Astrocyte (in vitro differentiated cells and primary cell): ENCODE data around the gene FAM47E. TPM values are rescaled to one million over a fixed set of nuclear protein-coding genes. Genes with fewer than 3 reads are reported as not detected.
"Not testable (repeated sequence)": the region's sequence is repeated elsewhere in the genome, so short reads cannot be mapped to it uniquely, and the experiment has no call there.

Experiments used
- DNase-seq: peaks from one replicate; pipeline ENCODE4 v3.0.0-alpha.2; 2010; ENCODE audit warnings: low read depth
- FAIRE-seq: peaks from 2 replicates; lab custom pipeline; 2011; peaks lifted over from hg19 to GRCh38; lab: Jason Lieb, UNC
- H2AFZ ChIP-seq: 2 replicates; pipeline ENCODE4 v1.6.0; 2012; ENCODE audit warnings: low read depth, low read length, inconsistent platforms
- H3K27ac ChIP-seq: 2 replicates; pipeline ENCODE4 v1.5.1; 2011; ENCODE audit warnings: low read depth, low read length, inconsistent platforms
- H3K27me3 ChIP-seq: 2 replicates; pipeline ENCODE4 v1.6.0; 2011; ENCODE audit warnings: low read length, inconsistent platforms; ENCODE audit not compliant: insufficient read depth
- H3K36me3 ChIP-seq: 2 replicates; pipeline ENCODE4 v1.5.1; 2011; ENCODE audit warnings: low read length, inconsistent platforms; ENCODE audit not compliant: insufficient read depth
- H3K4me1 ChIP-seq: 2 replicates; pipeline ENCODE4 v1.5.1; 2011; ENCODE audit warnings: low read length, inconsistent platforms; ENCODE audit not compliant: insufficient read depth
- H3K4me2 ChIP-seq: 2 replicates; pipeline ENCODE4 v1.6.0; 2012; ENCODE audit warnings: low read length, inconsistent platforms
- H3K4me3 ChIP-seq: 2 replicates; pipeline ENCODE4 v1.5.1; 2011; ENCODE audit warnings: low read depth, mild to moderate bottlenecking, low read length, inconsistent platforms; ENCODE audit not compliant: insufficient read depth
- H3K79me2 ChIP-seq: 2 replicates; pipeline ENCODE4 v1.6.0; 2012; ENCODE audit warnings: mild to moderate bottlenecking, low read length, inconsistent platforms; ENCODE audit not compliant: insufficient read depth
- H3K9ac ChIP-seq: 2 replicates; pipeline ENCODE4 v1.6.0; 2012; ENCODE audit warnings: mild to moderate bottlenecking, low read length, inconsistent platforms
- H3K9me3 ChIP-seq: 2 replicates; pipeline ENCODE4 v1.5.1; 2012; ENCODE audit warnings: low read depth, mild to moderate bottlenecking, low read length, inconsistent platforms; ENCODE audit not compliant: insufficient read depth
- H4K20me1 ChIP-seq: 2 replicates; pipeline ENCODE4 v1.6.0; 2012; ENCODE audit warnings: low read length, inconsistent platforms; ENCODE audit not compliant: insufficient read depth
- H3K27ac Mint-ChIP-seq: one replicate; pipeline ENCODE4 v1.8.0; 2021; ENCODE audit warnings: mild to moderate bottlenecking, mixed read lengths; ENCODE audit not compliant: unreplicated experiment
- H3K27me3 Mint-ChIP-seq: one replicate; pipeline ENCODE4 v1.8.0; 2021; ENCODE audit warnings: low read depth, mixed read lengths; ENCODE audit not compliant: unreplicated experiment
- H3K36me3 Mint-ChIP-seq: one replicate; pipeline ENCODE4 v1.8.0; 2021; ENCODE audit warnings: low read depth, mixed read lengths; ENCODE audit not compliant: unreplicated experiment
- H3K4me1 Mint-ChIP-seq: one replicate; pipeline ENCODE4 v1.8.0; 2021; ENCODE audit warnings: low read depth, mixed read lengths; ENCODE audit not compliant: unreplicated experiment
- H3K4me3 Mint-ChIP-seq: one replicate; pipeline ENCODE4 v1.8.0; 2021; ENCODE audit warnings: mild to moderate bottlenecking, moderate library complexity, mixed read lengths; ENCODE audit not compliant: unreplicated experiment
- H3K9me3 Mint-ChIP-seq: one replicate; pipeline ENCODE4 v1.8.0; 2021; ENCODE audit warnings: mild to moderate bottlenecking, mixed read lengths; ENCODE audit not compliant: unreplicated experiment
- EZH2 ChIP-seq: IDR thresholded peaks from 2 replicates; pipeline ENCODE4 v1.6.1; 2012; ENCODE audit warnings: mild to moderate bottlenecking, low read length, inconsistent platforms; ENCODE audit not compliant: insufficient read depth
- total RNA-seq: library from RNA; stranded (reverse); gene quantifications from 2 replicates; pipeline ENCODE4 v1.2.1, GENCODE V29; 2021
- TF ChIP-seq, protein P1 (sequence below): IDR thresholded peaks from 2 replicates; pipeline ENCODE4 v1.5.1; 2011; ENCODE audit warnings: low read depth, mild to moderate bottlenecking, inconsistent platforms, low read length, moderate library complexity; ENCODE audit not compliant: insufficient read depth

Gene FAM47E
- total RNA-seq, 1 donor from 2014 or later: 0.54 TPM

DNA sequence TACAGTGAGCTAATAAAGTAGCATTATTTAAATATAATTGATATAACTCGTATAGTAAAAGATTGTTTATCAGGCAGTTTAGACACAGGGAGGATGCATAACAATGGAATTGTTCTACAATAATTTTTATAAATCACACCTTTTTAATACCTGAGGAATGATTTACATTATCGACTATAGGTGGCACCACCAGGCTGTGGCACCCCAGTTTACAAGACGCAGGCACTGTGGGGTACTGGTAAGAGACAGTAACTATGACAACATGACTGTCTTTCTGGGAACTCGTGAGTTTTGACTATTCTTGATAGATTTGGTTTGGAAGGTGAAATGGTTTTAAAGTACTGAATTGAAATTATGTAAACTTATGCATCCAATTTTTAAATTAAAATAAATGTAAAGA, 27.9 kb downstream of the FAM47E start:
- no peak overlapping the region for H3K4me3 Mint-ChIP-seq
- Histone ChIP-seq H3K27ac (no peak overlapping the region), H3K36me3 (no peaks in the 10 kb centered on the region), H3K27me3 (peaks cover 4% of the 10 kb centered on the region), H3K4me1 (no peaks in the 10 kb centered on the region), H4K20me1 (no peaks in the 10 kb centered on the region), H3K9me3 (no peaks in the 10 kb centered on the region), H3K9ac (no peak overlapping the region), H3K4me2 (no peak overlapping the region), H3K79me2 (no peaks in the 10 kb centered on the region), H2AFZ (no peak overlapping the region), H3K4me3 (no peak overlapping the region)
- H3K27ac Mint-ChIP-seq: no peak overlapping the region
- FAIRE-seq (no peak), DNase-seq (no peak)
- TF ChIP-seq EZH2: no peak
- TF ChIP-seq, protein P1, sequence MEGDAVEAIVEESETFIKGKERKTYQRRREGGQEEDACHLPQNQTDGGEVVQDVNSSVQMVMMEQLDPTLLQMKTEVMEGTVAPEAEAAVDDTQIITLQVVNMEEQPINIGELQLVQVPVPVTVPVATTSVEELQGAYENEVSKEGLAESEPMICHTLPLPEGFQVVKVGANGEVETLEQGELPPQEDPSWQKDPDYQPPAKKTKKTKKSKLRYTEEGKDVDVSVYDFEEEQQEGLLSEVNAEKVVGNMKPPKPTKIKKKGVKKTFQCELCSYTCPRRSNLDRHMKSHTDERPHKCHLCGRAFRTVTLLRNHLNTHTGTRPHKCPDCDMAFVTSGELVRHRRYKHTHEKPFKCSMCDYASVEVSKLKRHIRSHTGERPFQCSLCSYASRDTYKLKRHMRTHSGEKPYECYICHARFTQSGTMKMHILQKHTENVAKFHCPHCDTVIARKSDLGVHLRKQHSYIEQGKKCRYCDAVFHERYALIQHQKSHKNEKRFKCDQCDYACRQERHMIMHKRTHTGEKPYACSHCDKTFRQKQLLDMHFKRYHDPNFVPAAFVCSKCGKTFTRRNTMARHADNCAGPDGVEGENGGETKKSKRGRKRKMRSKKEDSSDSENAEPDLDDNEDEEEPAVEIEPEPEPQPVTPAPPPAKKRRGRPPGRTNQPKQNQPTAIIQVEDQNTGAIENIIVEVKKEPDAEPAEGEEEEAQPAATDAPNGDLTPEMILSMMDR: no peak
- no peaks in the 10 kb centered on the region for H3K9me3 Mint-ChIP-seq
- H3K36me3 Mint-ChIP-seq: peaks cover 2% of the 10 kb centered on the region
- H3K27me3 Mint-ChIP-seq: peaks cover 5% of the 10 kb centered on the region
- peaks cover 2% of the 10 kb centered on the region for H3K4me1 Mint-ChIP-seq

DNA sequence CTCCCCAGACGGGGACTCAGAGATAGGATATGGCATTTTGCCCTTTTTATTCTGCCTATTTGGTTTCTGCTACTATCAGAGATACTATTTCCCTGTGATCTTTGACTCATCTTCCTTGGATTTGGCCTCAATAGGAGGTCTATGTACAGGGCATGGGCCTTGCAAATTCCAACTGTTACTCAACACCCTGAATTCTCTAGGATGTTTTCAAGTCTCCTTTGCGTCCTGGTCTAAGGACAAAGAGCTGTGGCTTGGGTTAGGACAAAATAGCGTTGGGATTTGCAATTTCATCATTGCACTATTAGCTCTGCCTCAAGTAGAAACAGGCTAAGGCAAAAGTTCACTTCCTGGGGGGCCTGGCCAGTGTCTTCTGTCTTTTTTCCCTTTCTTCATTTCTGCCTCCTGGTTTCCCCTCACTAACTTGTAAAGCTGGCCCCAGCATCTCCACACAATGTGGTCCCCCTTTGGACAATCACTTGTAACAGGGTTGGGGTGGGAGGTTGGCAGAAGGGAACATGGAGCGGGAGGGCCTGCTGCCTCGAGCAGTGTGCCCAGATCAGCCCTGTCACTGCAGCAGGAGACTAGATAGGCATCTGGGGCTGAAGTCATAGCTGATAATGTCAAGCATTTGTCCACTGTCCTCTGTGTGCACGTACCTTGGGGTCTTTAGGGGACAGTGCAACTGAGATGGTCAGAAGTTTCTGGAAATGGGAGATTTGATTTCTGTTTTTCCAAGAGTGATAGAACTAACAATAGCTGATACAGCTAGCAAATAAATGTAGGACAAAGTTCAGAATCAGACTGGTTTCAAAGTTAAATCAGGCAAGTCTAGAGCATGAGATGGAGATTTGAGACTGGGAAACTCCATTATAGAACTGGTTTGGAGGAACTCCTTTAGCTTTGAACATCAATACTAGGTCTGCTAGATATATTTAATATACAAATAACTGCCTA, 29.2 kb downstream of the FAM47E start:
- no peak for FAIRE-seq
- H3K9me3 Mint-ChIP-seq: peaks cover 2% of the 10 kb centered on the region
- H3K4me3 ChIP-seq: no peak overlapping the region

DNA sequence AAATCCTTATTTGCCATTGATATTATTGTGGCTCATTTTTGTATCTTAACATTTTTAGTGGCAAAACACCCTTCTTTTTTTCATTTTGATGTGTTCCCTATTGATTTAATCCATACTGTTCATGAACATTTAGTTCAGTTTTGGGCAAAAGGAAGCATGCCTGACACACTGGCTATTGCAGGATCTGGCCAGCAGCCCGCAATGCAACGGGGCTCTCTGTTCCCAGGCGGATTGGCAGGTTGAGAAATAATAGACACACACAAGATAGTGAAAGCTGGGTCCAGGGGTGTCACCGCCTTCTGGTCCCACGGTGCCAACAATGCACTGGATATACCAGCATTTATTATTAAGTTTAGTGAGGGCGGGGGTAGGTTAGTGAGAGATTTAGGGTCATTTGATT, 30.1 kb downstream of the FAM47E start:
- not testable (repeated sequence) for H3K79me2 ChIP-seq, H3K9me3 ChIP-seq, H3K9me3 Mint-ChIP-seq, H2AFZ ChIP-seq, H3K4me3 Mint-ChIP-seq, H3K4me1 Mint-ChIP-seq, H3K9ac ChIP-seq, H3K4me3 ChIP-seq, H3K27ac Mint-ChIP-seq, H3K4me2 ChIP-seq, H4K20me1 ChIP-seq, H3K4me1 ChIP-seq, H3K27ac ChIP-seq, FAIRE-seq, H3K36me3 Mint-ChIP-seq, H3K27me3 Mint-ChIP-seq, DNase-seq, H3K27me3 ChIP-seq, H3K36me3 ChIP-seq

More for the DNA sequence above, 29.2 kb downstream of the FAM47E start:
- Histone ChIP-seq H3K27me3 (peaks cover 4% of the 10 kb centered on the region), H3K27ac (no peak overlapping the region), H3K9ac (no peak overlapping the region), H3K4me1 (no peaks in the 10 kb centered on the region), H4K20me1 (no peaks in the 10 kb centered on the region), H3K79me2 (no peaks in the 10 kb centered on the region), H3K36me3 (no peaks in the 10 kb centered on the region), H3K9me3 (no peaks in the 10 kb centered on the region), H3K4me2 (no peak overlapping the region), H2AFZ (no peak overlapping the region)
- Mint-ChIP-seq H3K36me3 (peaks cover 2% of the 10 kb centered on the region), H3K27ac (no peak overlapping the region), H3K4me3 (no peak overlapping the region), H3K4me1 (peaks cover 2% of the 10 kb centered on the region), H3K27me3 (peaks cover 2% of the 10 kb centered on the region)
- TF ChIP-seq EZH2: no peak
- TF ChIP-seq, protein P1: no peak
- no peak for DNase-seq
